Peyer's patch (tissue), 4 donors: ENCODE measurements around the gene RIPK4. TPM values are rescaled to one million over a fixed set of nuclear protein-coding genes. Genes with fewer than 3 reads are reported as not detected.
A peak's percentile ranks its signal among the peaks of the same experiment; 100 is the strongest.

Experiments
- DNase-seq, 3 donors: peaks; one replicate each; pipeline ENCODE4 v3.0.0-alpha.2; 2017 to 2019
- H3K27ac ChIP-seq, 4 donors: fragments of 200-600 bp; sonication (generic); one replicate each; pipeline ENCODE4 v1.5.1; 2016 to 2019
- H3K27me3 ChIP-seq, 2 donors: fragments of 200-600 bp; sonication (generic); one replicate each; pipeline ENCODE4 v1.5.1; 2019
- H3K36me3 ChIP-seq, 3 donors: fragments of 200-600 bp; sonication (generic); one replicate each; pipeline ENCODE4 v1.5.1; 2016 to 2019
- H3K4me1 ChIP-seq, 4 donors: fragments of 200-600 bp; sonication (generic); one replicate each; pipeline ENCODE4 v1.5.1; 2016 to 2019
- H3K4me3 ChIP-seq, 4 donors: fragments of 200-600 bp; sonication (generic); 1 replicate in 3 of 4; 2 replicates in 1 of 4; pipeline ENCODE4 v1.5.1; 2016 to 2019; ENCODE audit warnings: mild to moderate bottlenecking in 1 of 4
- H3K9me3 ChIP-seq, 4 donors: fragments of 200-600 bp; sonication (generic); one replicate each; pipeline ENCODE4 v1.5.1; 2016 to 2019; ENCODE audit warnings: mild to moderate bottlenecking in 1 of 4
- CTCF ChIP-seq, 6 experiments: fragments of 450-650 bp in 4 of 6; fragments of 200-600 bp in 2 of 6; sonication (generic) in 1 of 6; IDR thresholded peaks; one replicate each; pipeline ENCODE4 v1.5.1; 2017 to 2019; ENCODE audit warnings: antibody characterized with exemption in 6 of 6, mild to moderate bottlenecking in 3 of 6, moderate library complexity in 1 of 6
- POLR2A ChIP-seq, 2 donors: fragments of 450-650 bp; IDR thresholded peaks; one replicate each; pipeline ENCODE4 v1.5.1; 2017; ENCODE audit warnings: antibody characterized with exemption in 2 of 2, mild to moderate bottlenecking in 2 of 2, moderate library complexity in 2 of 2
- total RNA-seq, 4 donors: library from RNA; depleted of rRNA; stranded (reverse); fragments of >200 nt; gene quantifications; one replicate each; pipeline ENCODE4 v1.1.0, GENCODE V29; 2016

The RIPK4 gene
- total RNA-seq, 4 donors from 2014 or later = 5.0 to 62.5 (median 31.3) TPM

- Histone ChIP-seq H3K4me3 (no peak overlapping the region), H3K27me3 (peaks cover 0 to 6% of the 10 kb centered on the region in 2 donors), H3K27ac (no peak overlapping the region), H3K4me1 (peaks cover 0 to 27% (median 2%) of the 10 kb centered on the region in 4 donors), H3K36me3 (peaks cover 0 to 12% (median 0%) of the 10 kb centered on the region in 3 donors), H3K9me3 (no peaks in the 10 kb centered on the region)
- DNase-seq = peak in 1 of 3 donors; percentile 36
- no peak for TF ChIP-seq CTCF (IDR thresholded peaks at IDR 0.05)
These were observed 6.4 kb downstream of the RIPK4 start for GRCh38 chr21:41760411-41760810.

- TF ChIP-seq POLR2A (IDR thresholded peaks at IDR 0.05) (no peak), CTCF (IDR thresholded peaks at IDR 0.05) (no peak)
- no peak overlapping the region for H3K27ac ChIP-seq
- H3K4me1 ChIP-seq = peaks cover 0 to 27% (median 2%) of the 10 kb centered on the region in 4 donors
- H3K9me3 ChIP-seq = no peaks in the 10 kb centered on the region
- peaks cover 0 to 15% (median 0%) of the 10 kb centered on the region in 3 donors for H3K36me3 ChIP-seq
- no peak overlapping the region for H3K4me3 ChIP-seq
- peaks cover 0 to 6% of the 10 kb centered on the region in 2 donors for H3K27me3 ChIP-seq
- DNase-seq = no peak
These were observed 6.9 kb downstream of the RIPK4 start for GRCh38 chr21:41759926-41760325.

GRCh38 chr21:41759214-41759840 lies 7.5 kb downstream of the RIPK4 start:
- TF ChIP-seq POLR2A (IDR thresholded peaks at IDR 0.05) = no peak
- no peak for TF ChIP-seq CTCF (IDR thresholded peaks at IDR 0.05)
- Histone ChIP-seq H3K9me3 (no peaks in the 10 kb centered on the region), H3K36me3 (peaks cover 0 to 20% (median 0%) of the 10 kb centered on the region in 3 donors), H3K4me3 (no peak overlapping the region), H3K4me1 (peaks cover 0 to 27% (median 2%) of the 10 kb centered on the region in 4 donors), H3K27me3 (peaks cover 0 to 5% of the 10 kb centered on the region in 2 donors), H3K27ac (no peak overlapping the region)
- peak in 1 of 3 donors; percentile 46 for DNase-seq

GRCh38 chr21:41758550-41758949 lies 8.3 kb downstream of the RIPK4 start:
- Histone ChIP-seq H3K4me1 (peaks cover 0 to 20% (median 2%) of the 10 kb centered on the region in 4 donors), H3K27me3 (no peaks in the 10 kb centered on the region), H3K4me3 (no peak overlapping the region), H3K36me3 (peaks cover 0 to 22% (median 0%) of the 10 kb centered on the region in 3 donors), H3K9me3 (no peaks in the 10 kb centered on the region), H3K27ac (no peak overlapping the region)
- peak in 1 of 3 donors; percentile 7 for DNase-seq
- TF ChIP-seq CTCF (IDR thresholded peaks at IDR 0.05) = no peak
- TF ChIP-seq POLR2A (IDR thresholded peaks at IDR 0.05) = no peak

GRCh38 chr21:41755934-41756773 lies 10.7 kb downstream of the RIPK4 start:
- Histone ChIP-seq H3K27ac (no peak overlapping the region), H3K4me3 (no peak overlapping the region), H3K36me3 (peaks cover 0 to 22% (median 0%) of the 10 kb centered on the region in 3 donors), H3K27me3 (no peaks in the 10 kb centered on the region), H3K4me1 (peaks cover 0 to 12% (median under 1%) of the 10 kb centered on the region in 4 donors), H3K9me3 (no peaks in the 10 kb centered on the region)
- no peak for TF ChIP-seq POLR2A (IDR thresholded peaks at IDR 0.05)
- no peak for TF ChIP-seq CTCF (IDR thresholded peaks at IDR 0.05)
- DNase-seq = peak in 1 of 3 donors; percentile 30
